ENCODE data around the gene DVL3.

GRCh38 chr3:184117636-184118035, 37.5 kb upstream of the DVL3 start:
- TF ChIP-seq, protein P1, sequence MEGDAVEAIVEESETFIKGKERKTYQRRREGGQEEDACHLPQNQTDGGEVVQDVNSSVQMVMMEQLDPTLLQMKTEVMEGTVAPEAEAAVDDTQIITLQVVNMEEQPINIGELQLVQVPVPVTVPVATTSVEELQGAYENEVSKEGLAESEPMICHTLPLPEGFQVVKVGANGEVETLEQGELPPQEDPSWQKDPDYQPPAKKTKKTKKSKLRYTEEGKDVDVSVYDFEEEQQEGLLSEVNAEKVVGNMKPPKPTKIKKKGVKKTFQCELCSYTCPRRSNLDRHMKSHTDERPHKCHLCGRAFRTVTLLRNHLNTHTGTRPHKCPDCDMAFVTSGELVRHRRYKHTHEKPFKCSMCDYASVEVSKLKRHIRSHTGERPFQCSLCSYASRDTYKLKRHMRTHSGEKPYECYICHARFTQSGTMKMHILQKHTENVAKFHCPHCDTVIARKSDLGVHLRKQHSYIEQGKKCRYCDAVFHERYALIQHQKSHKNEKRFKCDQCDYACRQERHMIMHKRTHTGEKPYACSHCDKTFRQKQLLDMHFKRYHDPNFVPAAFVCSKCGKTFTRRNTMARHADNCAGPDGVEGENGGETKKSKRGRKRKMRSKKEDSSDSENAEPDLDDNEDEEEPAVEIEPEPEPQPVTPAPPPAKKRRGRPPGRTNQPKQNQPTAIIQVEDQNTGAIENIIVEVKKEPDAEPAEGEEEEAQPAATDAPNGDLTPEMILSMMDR (IDR thresholded peaks at IDR 0.05 in 2 of 3, conservative IDR thresholded peaks at IDR 0.05 in 1 of 3; ENCODE audit: borderline replicate concordance in 1 of 3, insufficient read depth in 1 of 3, low read depth in 2 of 3, low read length in 2 of 3) = 0 out of 6 replicates have a peak, but pooled peaks of 2 of the 3 experiments have one; percentile 15 to 22
- TF ChIP-seq ELF1 (IDR thresholded peaks at IDR 0.05; ENCODE audit: borderline replicate concordance, low read depth) = no peak
- no peak for TF ChIP-seq ZNF274 (IDR thresholded peaks at IDR 0.05; ENCODE audit: low read depth, low read length)
- TF ChIP-seq EZH2 (IDR thresholded peaks at IDR 0.05) = no peak
- peak; percentile 54 for TF ChIP-seq RAD21 (IDR thresholded peaks at IDR 0.05; ENCODE audit: low read depth)
- no peak for TF ChIP-seq POLR2A (IDR thresholded peaks at IDR 0.05; ENCODE audit: borderline replicate concordance, extremely low read depth, insufficient read depth, insufficient read length)
- TF ChIP-seq MAX (IDR thresholded peaks at IDR 0.05) = no peak
- TF ChIP-seq YY1 (IDR thresholded peaks at IDR 0.05; ENCODE audit: extremely low read depth, insufficient replicate concordance, low read depth, low read length) = no peak
- no peak for TF ChIP-seq SP1 (IDR thresholded peaks at IDR 0.05; ENCODE audit: low read depth)
- no peak for TF ChIP-seq POLR2AphosphoS5 (IDR thresholded peaks at IDR 0.05; ENCODE audit: low read depth, low read length)
- TF ChIP-seq EGR1 (IDR thresholded peaks at IDR 0.05; ENCODE audit: low read depth) = no peak
- TF ChIP-seq SIN3A (IDR thresholded peaks at IDR 0.05; ENCODE audit: low read depth) = no peak
